WTC11 (cell line): ENCODE measurements around the gene FNIP2.

Experiments
- GABPB1 ChIP-seq: sonication (generic); formaldehyde crosslinking; IDR thresholded peaks from 2 replicates; pipeline ENCODE4 v1.8.1; 2023; ENCODE audit warnings: mild to moderate bottlenecking, missing genetic modification reagents
- JUN ChIP-seq: sonication (generic); formaldehyde crosslinking; IDR thresholded peaks from 2 replicates; pipeline ENCODE4 v1.8.0; 2023; ENCODE audit warnings: mild to moderate bottlenecking, missing genetic modification reagents
- ZNF121 ChIP-seq: sonication (generic); formaldehyde crosslinking; IDR thresholded peaks from 2 replicates; pipeline ENCODE4 v1.8.0; 2023; ENCODE audit warnings: missing genetic modification reagents
- ZNF232 ChIP-seq: sonication (generic); formaldehyde crosslinking; IDR thresholded peaks from 2 replicates; pipeline ENCODE4 v1.8.0; 2022; ENCODE audit warnings: mild to moderate bottlenecking, missing genetic modification reagents
- TF ChIP-seq, protein P1 (sequence below): fragments of 200-600 bp; IDR thresholded peaks from 2 replicates; pipeline ENCODE4 v1.8.0; 2022; ENCODE audit warnings: antibody characterized with exemption

- TF ChIP-seq, protein P1, sequence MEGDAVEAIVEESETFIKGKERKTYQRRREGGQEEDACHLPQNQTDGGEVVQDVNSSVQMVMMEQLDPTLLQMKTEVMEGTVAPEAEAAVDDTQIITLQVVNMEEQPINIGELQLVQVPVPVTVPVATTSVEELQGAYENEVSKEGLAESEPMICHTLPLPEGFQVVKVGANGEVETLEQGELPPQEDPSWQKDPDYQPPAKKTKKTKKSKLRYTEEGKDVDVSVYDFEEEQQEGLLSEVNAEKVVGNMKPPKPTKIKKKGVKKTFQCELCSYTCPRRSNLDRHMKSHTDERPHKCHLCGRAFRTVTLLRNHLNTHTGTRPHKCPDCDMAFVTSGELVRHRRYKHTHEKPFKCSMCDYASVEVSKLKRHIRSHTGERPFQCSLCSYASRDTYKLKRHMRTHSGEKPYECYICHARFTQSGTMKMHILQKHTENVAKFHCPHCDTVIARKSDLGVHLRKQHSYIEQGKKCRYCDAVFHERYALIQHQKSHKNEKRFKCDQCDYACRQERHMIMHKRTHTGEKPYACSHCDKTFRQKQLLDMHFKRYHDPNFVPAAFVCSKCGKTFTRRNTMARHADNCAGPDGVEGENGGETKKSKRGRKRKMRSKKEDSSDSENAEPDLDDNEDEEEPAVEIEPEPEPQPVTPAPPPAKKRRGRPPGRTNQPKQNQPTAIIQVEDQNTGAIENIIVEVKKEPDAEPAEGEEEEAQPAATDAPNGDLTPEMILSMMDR: no peak
- no peak for TF ChIP-seq ZNF232
- TF ChIP-seq JUN (CRISPR knock-in tag): no peak
- no peak for TF ChIP-seq GABPB1 (CRISPR knock-in tag)
- no peak for TF ChIP-seq ZNF121 (CRISPR knock-in tag)
Measured at GRCh38 chr4:158775091-158775651, 6.3 kb downstream of the FNIP2 start.
